A673 (cell line): Measurements from ENCODE around the gene SF3A2.

Experiments used
- EZH2 ChIP-seq: fragments of 200-600 bp; sonication (generic); IDR thresholded peaks from 2 replicates; pipeline ENCODE4 v1.6.1; 2017; ENCODE audit warnings: borderline replicate concordance, low read depth, mild to moderate bottlenecking, mixed read lengths, antibody characterized with exemption, low read length; ENCODE audit not compliant: poor library complexity, severe bottlenecking
- TF ChIP-seq, protein P1 (sequence below): fragments of 300-800, 200-600 bp; sonication (generic); conservative IDR thresholded peaks from 2 replicates; pipeline ENCODE4 v1.5.1; 2017; ENCODE audit warnings: low read depth, mild to moderate bottlenecking, antibody characterized with exemption, low read length, moderate library complexity, mixed read lengths

DNA sequence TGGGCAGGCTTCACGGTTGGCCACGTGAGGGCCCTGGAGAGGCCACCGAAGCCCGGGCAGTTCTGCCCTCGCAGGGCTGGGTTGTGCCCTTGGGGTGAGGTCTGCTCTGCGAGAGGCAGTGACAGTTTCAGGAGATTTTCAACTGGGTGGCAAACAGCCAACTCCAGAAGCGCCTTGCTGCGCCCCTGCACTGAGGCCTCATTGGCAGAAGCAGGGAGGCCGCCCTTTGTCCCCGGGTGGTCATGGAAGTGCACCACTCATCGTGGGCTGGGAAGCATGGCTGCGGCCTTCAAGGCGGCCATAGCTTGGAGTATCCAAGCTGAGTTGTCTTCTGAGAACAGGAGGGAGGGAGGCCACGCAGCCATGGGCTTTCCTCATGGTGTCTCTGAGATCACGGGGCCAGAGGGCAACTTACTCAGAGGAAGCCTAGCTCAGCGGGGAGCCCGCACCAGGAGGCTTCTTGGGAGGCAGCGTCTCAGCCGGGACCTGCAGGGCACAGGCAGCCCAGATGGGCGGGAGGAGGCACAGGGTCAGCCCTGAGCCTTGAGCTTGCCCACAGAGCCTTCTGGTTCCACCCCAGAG lies 15.3 kb upstream of the SF3A2 start:
- TF ChIP-seq, protein P1, sequence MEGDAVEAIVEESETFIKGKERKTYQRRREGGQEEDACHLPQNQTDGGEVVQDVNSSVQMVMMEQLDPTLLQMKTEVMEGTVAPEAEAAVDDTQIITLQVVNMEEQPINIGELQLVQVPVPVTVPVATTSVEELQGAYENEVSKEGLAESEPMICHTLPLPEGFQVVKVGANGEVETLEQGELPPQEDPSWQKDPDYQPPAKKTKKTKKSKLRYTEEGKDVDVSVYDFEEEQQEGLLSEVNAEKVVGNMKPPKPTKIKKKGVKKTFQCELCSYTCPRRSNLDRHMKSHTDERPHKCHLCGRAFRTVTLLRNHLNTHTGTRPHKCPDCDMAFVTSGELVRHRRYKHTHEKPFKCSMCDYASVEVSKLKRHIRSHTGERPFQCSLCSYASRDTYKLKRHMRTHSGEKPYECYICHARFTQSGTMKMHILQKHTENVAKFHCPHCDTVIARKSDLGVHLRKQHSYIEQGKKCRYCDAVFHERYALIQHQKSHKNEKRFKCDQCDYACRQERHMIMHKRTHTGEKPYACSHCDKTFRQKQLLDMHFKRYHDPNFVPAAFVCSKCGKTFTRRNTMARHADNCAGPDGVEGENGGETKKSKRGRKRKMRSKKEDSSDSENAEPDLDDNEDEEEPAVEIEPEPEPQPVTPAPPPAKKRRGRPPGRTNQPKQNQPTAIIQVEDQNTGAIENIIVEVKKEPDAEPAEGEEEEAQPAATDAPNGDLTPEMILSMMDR = no peak
- TF ChIP-seq EZH2 = no peak
